HAP-1 (cell line): ENCODE data around the gene GNB1.
"Not testable (repeated sequence)": the region's sequence is repeated elsewhere in the genome, so short reads cannot be mapped to it uniquely, and the experiment has no call there.

Source experiments
- DNase-seq, 2 experiments: peaks; one replicate each; pipeline ENCODE4 v3.0.0-alpha.2; 2016 to 2020; ENCODE audit warnings: low spot score in 2 of 2
- H3K27me3 ChIP-seq: fragments of 250-450 bp; sonication (Bioruptor Pico); 2 replicates; pipeline ENCODE4 v1.5.1; 2020; ENCODE audit warnings: low read depth, mild to moderate bottlenecking, moderate library complexity
- H3K36me3 ChIP-seq: fragments of 250-450 bp; sonication (Bioruptor Pico); replicated peaks from 2 replicates; pipeline ENCODE4 v1.5.1; 2020; ENCODE audit warnings: mild to moderate bottlenecking
- H3K4me1 ChIP-seq: fragments of 250-450 bp; sonication (Bioruptor Pico); 2 replicates; pipeline ENCODE4 v1.5.1; 2020; ENCODE audit warnings: mild to moderate bottlenecking
- H3K4me3 ChIP-seq: fragments of 250-450 bp; sonication (Bioruptor Pico); 2 replicates; pipeline ENCODE4 v1.5.1; 2020; ENCODE audit warnings: mild to moderate bottlenecking, moderate library complexity
- H3K9me3 ChIP-seq: fragments of 250-450 bp; sonication (Bioruptor Pico); 2 replicates; pipeline ENCODE4 v1.5.1; 2020; ENCODE audit warnings: mild to moderate bottlenecking, moderate library complexity
- in situ Hi-C: fragments of 300-500 bp; cut with MboI; formaldehyde crosslinking; loops from 3 replicates; pipeline ENCODE4 v1.14.3; 2020; ENCODE audit warnings: low sequenced_read_pairs, inconsistent platforms, mixed read lengths

Gene GNB1

GRCh38 chr1:1857096-1857703 lies 33.7 kb downstream of the GNB1 start:
- H3K9me3 ChIP-seq, result no peaks in the 10 kb centered on the region
- H3K4me1 ChIP-seq, result peaks cover 32% of the 10 kb centered on the region
- peaks cover 23% of the 10 kb centered on the region for H3K36me3 ChIP-seq
- DNase-seq, result no peak
- H3K27me3 ChIP-seq, result no peaks in the 10 kb centered on the region
- H3K4me3 ChIP-seq, result no peak overlapping the region
- in situ Hi-C loops, result no loop called here

GRCh38 chr1:1856161-1856560 lies 34.7 kb downstream of the GNB1 start:
- H3K27me3 ChIP-seq, H3K4me3 ChIP-seq, in situ Hi-C loops, DNase-seq, H3K9me3 ChIP-seq: not testable (repeated sequence)
- peaks cover 31% of the 10 kb centered on the region for H3K36me3 ChIP-seq
- H3K4me1 ChIP-seq, result peaks cover 26% of the 10 kb centered on the region

- Histone ChIP-seq H3K4me3 (no peak overlapping the region), H3K36me3 (peaks cover 39% of the 10 kb centered on the region), H3K27me3 (no peaks in the 10 kb centered on the region), H3K9me3 (no peaks in the 10 kb centered on the region), H3K4me1 (peaks cover 13% of the 10 kb centered on the region)
- in situ Hi-C loops, result no loop called here
- DNase-seq, result no peak
These were observed 37.2 kb downstream of the GNB1 start for GRCh38 chr1:1853593-1854257.

- Histone ChIP-seq H3K4me1 (peaks cover 5% of the 10 kb centered on the region), H3K36me3 (peaks cover 34% of the 10 kb centered on the region)
- in situ Hi-C loops, result no loop called here
These were observed 38.1 kb downstream of the GNB1 start for GRCh38 chr1:1852619-1853414.

GRCh38 chr1:1847890-1848289 lies 43.0 kb downstream of the GNB1 start:
- in situ Hi-C loops, result no loop called here
- Histone ChIP-seq H3K36me3 (peaks cover 21% of the 10 kb centered on the region), H3K27me3 (no peaks in the 10 kb centered on the region), H3K9me3 (no peaks in the 10 kb centered on the region), H3K4me1 (peaks cover 12% of the 10 kb centered on the region), H3K4me3 (no peak overlapping the region)
- DNase-seq, result no peak

More at GRCh38 chr1:1852619-1853414, 38.1 kb downstream of the GNB1 start:
- Histone ChIP-seq H3K4me3 (no peak overlapping the region), H3K9me3 (no peaks in the 10 kb centered on the region), H3K27me3 (no peaks in the 10 kb centered on the region)
- DNase-seq, result no peak

DNA sequence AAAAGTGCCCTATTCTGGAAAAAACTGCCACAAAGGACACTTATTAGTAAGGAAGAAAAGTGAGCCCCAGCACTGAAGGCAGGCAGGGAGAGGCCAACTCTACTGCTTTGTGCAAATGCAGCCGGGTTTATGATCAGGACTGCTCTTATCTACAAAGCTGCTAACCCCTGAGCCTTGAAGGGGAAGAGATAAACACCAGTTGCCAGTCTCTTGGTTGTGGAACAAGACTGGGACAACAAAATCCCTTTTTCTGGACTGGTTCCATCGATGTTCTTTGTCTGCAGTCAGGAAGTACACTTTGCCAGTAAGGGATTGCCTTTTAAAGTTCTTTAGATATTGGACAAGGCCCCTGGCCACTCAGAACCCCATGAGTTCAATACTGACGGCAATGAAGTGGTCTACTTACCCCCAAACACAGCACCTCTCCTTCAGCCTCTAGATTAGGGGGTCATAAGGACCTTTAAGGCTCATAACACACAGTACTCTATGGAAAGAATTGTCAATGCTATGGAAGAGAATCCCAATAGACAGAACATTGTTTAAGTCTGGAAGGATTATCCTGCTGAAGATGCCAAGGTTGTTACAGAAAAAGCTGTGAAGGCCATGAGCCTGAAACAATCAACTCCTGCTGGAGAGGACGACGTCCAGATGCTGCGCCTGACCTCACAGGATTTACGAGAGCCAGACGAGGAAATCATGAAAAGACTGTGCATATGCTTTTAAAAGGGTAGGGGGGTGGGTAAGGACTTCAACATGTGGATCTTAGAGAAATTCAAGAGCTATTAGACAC lies 43.6 kb downstream of the GNB1 start:
- Histone ChIP-seq H3K27me3 (no peaks in the 10 kb centered on the region), H3K4me1 (peaks cover 12% of the 10 kb centered on the region), H3K36me3 (peaks cover 21% of the 10 kb centered on the region), H3K4me3 (no peak overlapping the region), H3K9me3 (no peaks in the 10 kb centered on the region)
- no peak for DNase-seq
- in situ Hi-C loops, result no loop called here

DNA sequence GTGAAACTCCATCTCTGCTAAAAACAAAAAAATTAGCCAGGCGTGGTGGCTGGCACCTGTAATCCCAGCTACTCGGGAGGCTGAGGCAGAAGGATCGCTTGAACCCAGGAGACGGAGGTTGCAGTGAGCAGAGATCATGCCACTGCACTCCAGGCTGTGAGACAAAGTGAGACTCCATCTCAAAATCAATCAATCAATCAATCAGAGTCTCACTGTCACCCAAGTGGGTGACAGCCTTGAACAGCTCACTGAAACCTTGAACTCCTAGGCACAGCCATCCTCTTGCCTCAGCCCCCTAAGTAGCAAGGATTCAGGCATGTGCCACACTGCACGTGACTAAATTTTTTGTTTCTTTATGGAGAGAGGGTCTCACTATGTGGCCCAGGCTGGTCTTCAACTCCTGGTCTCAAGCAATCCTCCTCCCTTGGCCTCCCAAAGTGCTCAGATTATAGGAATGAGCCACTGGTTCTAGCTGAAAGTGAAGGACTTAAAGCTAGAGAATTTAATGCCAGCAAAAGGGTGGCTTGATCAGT lies 44.4 kb downstream of the GNB1 start:
- H3K4me1 ChIP-seq, result peaks cover 12% of the 10 kb centered on the region
- no peaks in the 10 kb centered on the region for H3K27me3 ChIP-seq
- in situ Hi-C loops, result no loop called here
- H3K4me3 ChIP-seq, result no peak overlapping the region
- H3K36me3 ChIP-seq, result peaks cover 14% of the 10 kb centered on the region
- H3K9me3 ChIP-seq, result no peaks in the 10 kb centered on the region
- DNase-seq, result no peak

- Histone ChIP-seq H3K9me3 (no peaks in the 10 kb centered on the region), H3K36me3 (peaks cover 13% of the 10 kb centered on the region), H3K4me3 (no peak overlapping the region), H3K27me3 (no peaks in the 10 kb centered on the region), H3K4me1 (peaks cover 8% of the 10 kb centered on the region)
- no peak for DNase-seq
- in situ Hi-C loops, result no loop called here
These were observed 48.3 kb downstream of the GNB1 start for GRCh38 chr1:1842360-1843146.

DNA sequence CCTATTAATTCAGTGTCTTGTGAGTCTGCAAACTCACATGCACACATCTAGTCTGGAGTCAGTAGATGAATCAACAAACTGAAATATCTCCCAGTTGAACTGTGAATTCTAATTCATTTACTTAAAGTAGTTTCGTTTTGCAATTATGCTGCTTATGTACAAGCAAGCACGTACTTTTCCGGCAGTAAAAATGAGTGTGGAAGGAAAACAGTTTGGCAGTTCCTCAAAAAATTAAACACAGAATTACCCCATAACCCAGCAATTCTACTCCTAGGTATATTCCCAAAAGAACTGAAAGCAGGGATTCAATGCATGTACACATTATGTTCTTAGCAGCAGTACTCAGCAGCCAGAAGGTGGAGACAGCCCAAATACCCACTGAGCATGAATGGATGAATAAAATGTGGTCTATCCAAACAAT lies 49.3 kb downstream of the GNB1 start:
- Histone ChIP-seq H3K36me3 (peaks cover 21% of the 10 kb centered on the region), H3K27me3 (no peaks in the 10 kb centered on the region), H3K4me1 (no peaks in the 10 kb centered on the region), H3K4me3 (no peak overlapping the region), H3K9me3 (no peaks in the 10 kb centered on the region)
- in situ Hi-C loops, result no loop called here
- no peak for DNase-seq

DNA sequence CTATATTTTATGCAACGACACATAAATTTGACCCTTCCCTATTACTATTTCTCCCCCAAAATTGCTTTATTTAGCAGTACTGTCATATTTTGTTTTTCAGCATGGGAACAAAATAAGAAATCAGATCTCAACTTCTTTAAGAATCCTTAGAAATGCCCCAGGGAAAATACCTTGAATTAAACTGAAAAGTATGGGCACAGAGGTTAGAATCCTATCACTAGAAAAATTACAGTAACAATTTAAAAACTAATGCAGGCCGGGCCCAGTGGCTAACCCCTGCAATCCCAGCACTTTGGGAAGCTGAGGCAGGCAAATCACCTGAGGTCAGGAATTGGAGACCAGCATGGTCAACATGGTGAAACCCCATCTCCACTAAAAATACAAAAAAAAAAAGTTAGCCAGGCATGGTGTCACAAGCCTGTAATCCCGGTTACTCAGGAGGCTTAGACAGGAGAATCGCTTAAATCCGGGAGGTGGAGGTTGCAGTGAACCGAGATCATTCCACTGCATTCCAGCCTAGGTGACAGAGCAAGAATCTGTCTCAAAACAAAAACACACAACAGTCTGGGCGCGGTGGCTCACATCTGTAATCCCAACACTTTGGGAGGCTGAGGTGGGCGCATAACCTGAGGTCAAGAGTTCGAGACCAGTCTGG lies 51.4 kb downstream of the GNB1 start:
- 0 out of 2 replicates have a peak, but pooled peaks cover 2% of the 10 kb centered on the region for H3K4me1 ChIP-seq
- H3K27me3 ChIP-seq, result no peaks in the 10 kb centered on the region
- peaks cover 30% of the 10 kb centered on the region for H3K36me3 ChIP-seq
- in situ Hi-C loops, result no loop called here
- no peak overlapping the region for H3K4me3 ChIP-seq
- no peak for DNase-seq
- H3K9me3 ChIP-seq, result no peaks in the 10 kb centered on the region

- in situ Hi-C loops, result no loop called here
- Histone ChIP-seq H3K9me3 (no peaks in the 10 kb centered on the region), H3K36me3 (peaks cover 50% of the 10 kb centered on the region), H3K27me3 (no peaks in the 10 kb centered on the region), H3K4me3 (no peak overlapping the region), H3K4me1 (peaks cover 2% of the 10 kb centered on the region; the same call in 1 of the 2 replicates)
- no peak for DNase-seq
These were observed 54.8 kb downstream of the GNB1 start for GRCh38 chr1:1836119-1836518.

GRCh38 chr1:1835546-1835945 lies 55.3 kb downstream of the GNB1 start:
- peaks cover 2% of the 10 kb centered on the region; the same call in 1 of the 2 replicates for H3K4me1 ChIP-seq
- no peaks in the 10 kb centered on the region for H3K27me3 ChIP-seq
- no peak overlapping the region for H3K4me3 ChIP-seq
- in situ Hi-C loops, result no loop called here
- H3K9me3 ChIP-seq, result no peaks in the 10 kb centered on the region
- no peak for DNase-seq
- H3K36me3 ChIP-seq, result peaks cover 53% of the 10 kb centered on the region
